ENCODE data around the gene SPAG16. TPM values are rescaled to one million over a fixed set of nuclear protein-coding genes. Genes with fewer than 3 reads are reported as not detected.

Gene SPAG16
- total and polyA plus RNA-seq, 4 donors, result 8.7 to 90.6 (median 21.6) TPM

DNA sequence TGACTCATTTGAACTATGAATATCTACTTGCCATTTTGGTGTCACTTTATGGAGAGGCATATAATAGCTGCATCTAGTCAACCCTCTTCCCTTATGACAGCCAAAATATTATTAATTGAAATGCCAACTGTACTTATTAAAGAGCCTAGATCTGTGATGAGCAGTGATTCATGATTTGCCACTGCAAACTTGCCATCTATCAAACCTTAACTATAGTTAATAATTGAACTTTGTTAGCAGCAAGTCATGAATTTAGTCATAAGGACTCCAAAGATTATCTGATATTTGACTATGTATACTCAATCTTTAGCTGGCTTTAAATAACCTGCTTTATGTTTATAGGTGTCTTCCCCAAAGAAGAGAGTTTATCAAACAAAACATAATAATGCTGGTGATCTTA is 1010.2 kb downstream of the SPAG16 start:
- no peak overlapping the region for H3K9ac ChIP-seq (ENCODE audit: insufficient read depth in 1 of 2, low read length in 2 of 2)
- H3K27me3 ChIP-seq (ENCODE audit: control insufficient read depth in 3 of 3, insufficient read depth in 3 of 3, low read length in 2 of 3), result no peaks in the 10 kb centered on the region
- DNase-seq (no peak), ATAC-seq (ENCODE audit: insufficient read depth, low FRiP score) (no peak)
- peaks cover 0 to 12% (median 10%) of the 10 kb centered on the region in 4 donors for H3K9me3 ChIP-seq (ENCODE audit: control insufficient read depth in 4 of 4, insufficient read depth in 3 of 4, low read length in 3 of 4)
- H3K36me3 ChIP-seq (ENCODE audit: control insufficient read depth in 4 of 4, insufficient read depth in 4 of 4, low read length in 4 of 4), result no peaks in the 10 kb centered on the region
- H3K4me1 ChIP-seq (ENCODE audit: control insufficient read depth in 5 of 5, insufficient read depth in 5 of 5, low read length in 5 of 5), result no peaks in the 10 kb centered on the region
- H3K4me3 ChIP-seq, result no peak overlapping the region
- TF ChIP-seq, protein P1, sequence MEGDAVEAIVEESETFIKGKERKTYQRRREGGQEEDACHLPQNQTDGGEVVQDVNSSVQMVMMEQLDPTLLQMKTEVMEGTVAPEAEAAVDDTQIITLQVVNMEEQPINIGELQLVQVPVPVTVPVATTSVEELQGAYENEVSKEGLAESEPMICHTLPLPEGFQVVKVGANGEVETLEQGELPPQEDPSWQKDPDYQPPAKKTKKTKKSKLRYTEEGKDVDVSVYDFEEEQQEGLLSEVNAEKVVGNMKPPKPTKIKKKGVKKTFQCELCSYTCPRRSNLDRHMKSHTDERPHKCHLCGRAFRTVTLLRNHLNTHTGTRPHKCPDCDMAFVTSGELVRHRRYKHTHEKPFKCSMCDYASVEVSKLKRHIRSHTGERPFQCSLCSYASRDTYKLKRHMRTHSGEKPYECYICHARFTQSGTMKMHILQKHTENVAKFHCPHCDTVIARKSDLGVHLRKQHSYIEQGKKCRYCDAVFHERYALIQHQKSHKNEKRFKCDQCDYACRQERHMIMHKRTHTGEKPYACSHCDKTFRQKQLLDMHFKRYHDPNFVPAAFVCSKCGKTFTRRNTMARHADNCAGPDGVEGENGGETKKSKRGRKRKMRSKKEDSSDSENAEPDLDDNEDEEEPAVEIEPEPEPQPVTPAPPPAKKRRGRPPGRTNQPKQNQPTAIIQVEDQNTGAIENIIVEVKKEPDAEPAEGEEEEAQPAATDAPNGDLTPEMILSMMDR (IDR thresholded peaks at IDR 0.05; ENCODE audit: control extremely low read depth, extremely low read depth), result no peak
- no peak overlapping the region for H3K27ac ChIP-seq (ENCODE audit: low read depth in 1 of 2, low read length in 1 of 2)

DNA sequence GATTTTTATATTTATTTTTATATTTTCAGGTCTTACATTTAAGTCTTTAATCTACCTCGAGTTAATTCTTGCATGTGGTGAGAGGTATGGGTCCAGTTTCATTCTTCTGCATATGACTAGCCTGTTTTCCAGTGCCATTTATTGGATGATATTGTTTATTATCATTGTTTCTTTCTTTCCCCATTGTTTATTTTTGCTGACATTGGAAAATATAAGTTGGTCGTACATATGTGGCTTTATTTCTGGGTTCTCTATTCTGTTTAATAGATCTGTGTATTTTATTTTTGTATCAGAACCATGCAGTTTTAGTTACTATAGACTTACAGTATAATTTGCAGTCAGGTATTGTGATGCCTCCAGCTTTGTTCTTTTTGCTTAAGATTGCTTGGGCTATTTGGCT is 1013.2 kb downstream of the SPAG16 start:
- H3K9ac ChIP-seq (ENCODE audit: insufficient read depth in 1 of 2, low read length in 2 of 2), result no peak overlapping the region

DNA sequence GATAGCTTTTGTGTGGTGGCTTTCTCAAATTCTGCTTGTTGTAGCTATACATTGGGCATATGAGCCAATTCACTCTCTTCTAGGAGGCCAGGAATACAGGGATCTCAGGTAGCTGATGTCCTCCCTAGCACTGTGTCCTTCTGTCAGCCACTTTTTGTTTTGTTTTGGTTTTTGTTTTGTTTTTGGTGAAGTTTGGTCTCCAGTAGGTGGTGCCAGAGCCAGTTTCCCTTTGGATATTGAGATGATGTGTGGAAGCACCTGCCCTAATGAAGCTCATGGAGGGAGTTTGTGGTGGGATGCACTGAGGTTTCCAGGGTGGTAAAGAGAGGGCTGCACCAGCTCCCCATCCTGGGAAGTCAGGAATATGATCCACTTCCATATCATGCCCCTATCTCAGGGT is 1026.1 kb downstream of the SPAG16 start:
- H3K9ac ChIP-seq (ENCODE audit: insufficient read depth in 1 of 2, low read length in 2 of 2), result no peak overlapping the region
- TF ChIP-seq, protein P1 (IDR thresholded peaks at IDR 0.05; ENCODE audit: control extremely low read depth, extremely low read depth), result no peak
- ATAC-seq (ENCODE audit: insufficient read depth, low FRiP score), result no peak
- H3K9me3 ChIP-seq (ENCODE audit: control insufficient read depth in 4 of 4, insufficient read depth in 3 of 4, low read length in 3 of 4), result peaks cover 0 to 3% (median 1%) of the 10 kb centered on the region in 4 donors
- no peak overlapping the region for H3K4me3 ChIP-seq
- no peaks in the 10 kb centered on the region for H3K4me1 ChIP-seq (ENCODE audit: control insufficient read depth in 5 of 5, insufficient read depth in 5 of 5, low read length in 5 of 5)
- no peak for DNase-seq
- no peaks in the 10 kb centered on the region for H3K36me3 ChIP-seq (ENCODE audit: control insufficient read depth in 4 of 4, insufficient read depth in 4 of 4, low read length in 4 of 4)
- no peak overlapping the region for H3K27ac ChIP-seq (ENCODE audit: low read depth in 1 of 2, low read length in 1 of 2)
- no peaks in the 10 kb centered on the region for H3K27me3 ChIP-seq (ENCODE audit: control insufficient read depth in 3 of 3, insufficient read depth in 3 of 3, low read length in 2 of 3)

More for the DNA sequence above, 1013.2 kb downstream of the SPAG16 start:
- Histone ChIP-seq H3K4me1 (ENCODE audit: control insufficient read depth in 5 of 5, insufficient read depth in 5 of 5, low read length in 5 of 5) (no peaks in the 10 kb centered on the region), H3K4me3 (no peak overlapping the region), H3K27me3 (ENCODE audit: control insufficient read depth in 3 of 3, insufficient read depth in 3 of 3, low read length in 2 of 3) (no peaks in the 10 kb centered on the region), H3K27ac (ENCODE audit: low read depth in 1 of 2, low read length in 1 of 2) (no peak overlapping the region), H3K9me3 (ENCODE audit: control insufficient read depth in 4 of 4, insufficient read depth in 3 of 4, low read length in 3 of 4) (peaks cover 0 to 12% (median 7%) of the 10 kb centered on the region in 4 donors), H3K36me3 (ENCODE audit: control insufficient read depth in 4 of 4, insufficient read depth in 4 of 4, low read length in 4 of 4) (no peaks in the 10 kb centered on the region)
- ATAC-seq (ENCODE audit: insufficient read depth, low FRiP score) (no peak), DNase-seq (no peak)
- 65 to 82% methylated on average over 2 of the region's 2 CpGs for WGBS, 2 donors
- TF ChIP-seq, protein P1 (IDR thresholded peaks at IDR 0.05; ENCODE audit: control extremely low read depth, extremely low read depth), result no peak

- TF ChIP-seq, protein P1 (IDR thresholded peaks at IDR 0.05; ENCODE audit: control extremely low read depth, extremely low read depth), result no peak
- DNase-seq, result no peak
Measured at GRCh38 chr2:214311031-214311533, 1026.8 kb downstream of the SPAG16 start.

More at GRCh38 chr2:214311031-214311533, 1026.8 kb downstream of the SPAG16 start:
- ATAC-seq (ENCODE audit: insufficient read depth, low FRiP score), result peak; percentile 47
- Histone ChIP-seq H3K27ac (ENCODE audit: low read depth in 1 of 2, low read length in 1 of 2) (no peak overlapping the region), H3K27me3 (ENCODE audit: control insufficient read depth in 3 of 3, insufficient read depth in 3 of 3, low read length in 2 of 3) (no peaks in the 10 kb centered on the region), H3K9me3 (ENCODE audit: control insufficient read depth in 4 of 4, insufficient read depth in 3 of 4, low read length in 3 of 4) (peaks cover 0 to 3% (median 1%) of the 10 kb centered on the region in 4 donors), H3K36me3 (ENCODE audit: control insufficient read depth in 4 of 4, insufficient read depth in 4 of 4, low read length in 4 of 4) (no peaks in the 10 kb centered on the region), H3K4me3 (no peak overlapping the region), H3K9ac (ENCODE audit: insufficient read depth in 1 of 2, low read length in 2 of 2) (no peak overlapping the region), H3K4me1 (ENCODE audit: control insufficient read depth in 5 of 5, insufficient read depth in 5 of 5, low read length in 5 of 5) (no peaks in the 10 kb centered on the region)
- WGBS, 2 donors, result 73 to 81% methylated on average over 7 of the region's 7 CpGs

Data from lung (tissue), 12 donors.